IMR-90 (cell line): Measurements from ENCODE around the gene CEP76. TPM values are rescaled to one million over a fixed set of nuclear protein-coding genes. Genes with fewer than 3 reads are reported as not detected.

Experiments used
- ATAC-seq: fragments of 200-7000 bp; cut with Tn5 transposase; 2 replicates; pipeline ENCODE4 v1.9.1; 2020; ENCODE audit warnings: low read depth, mild to moderate bottlenecking, moderate library complexity
- BruUV-seq: library from RNA; stranded (reverse); fragments of 400-500 nt; replicated peaks from 2 replicates; lab custom pipeline; 2021; lab: Mats Ljungman, UMichigan
- CTCF ChIA-PET: fragments of 300-600 bp; formaldehyde crosslinking; extraction: SDS; loops from one replicate; lab custom pipeline; 2021; ENCODE audit warnings: antibody characterized with exemption; lab: Yijun Ruan, JAX
- POLR2A ChIA-PET: fragments of 300-600 bp; sonication (Branson Sonifier 250); formaldehyde crosslinking; loops from one replicate; lab custom pipeline; 2022; ENCODE audit warnings: antibody characterized with exemption; ENCODE audit not compliant: unreplicated experiment; lab: Charles Lee
- DNase-seq: peaks from one replicate; pipeline ENCODE4 v3.0.0; 2013
- H2AFZ ChIP-seq: replicated peaks from 2 replicates; pipeline ENCODE3; 2013; ENCODE audit warnings: low read length, mild to moderate bottlenecking; ENCODE audit not compliant: poor library complexity
- H2AK5ac ChIP-seq: 2 replicates; pipeline ENCODE4 v1.6.1; 2013; ENCODE audit warnings: low read depth, low read length, inconsistent platforms
- H2AK9ac ChIP-seq: replicated peaks from 2 replicates; pipeline ENCODE3; 2013; ENCODE audit warnings: mild to moderate bottlenecking, low read depth, low read length, moderate library complexity; ENCODE audit not compliant: poor library complexity
- H2BK120ac ChIP-seq: 2 replicates; pipeline ENCODE4 v1.6.1; 2013; ENCODE audit warnings: low read depth, low read length, inconsistent platforms
- H2BK15ac ChIP-seq: 3 replicates; pipeline ENCODE4 v1.6.1; 2013; ENCODE audit warnings: low read depth, low read length, inconsistent platforms
- H2BK20ac ChIP-seq: 2 replicates; pipeline ENCODE4 v1.6.1; 2013; ENCODE audit warnings: low read depth, mild to moderate bottlenecking, inconsistent platforms, low read length, moderate library complexity
- H2BK5ac ChIP-seq: 2 replicates; pipeline ENCODE4 v1.6.1; 2013; ENCODE audit warnings: mild to moderate bottlenecking, low read depth, low read length, inconsistent platforms; ENCODE audit not compliant: poor library complexity, severe bottlenecking
- H3K14ac ChIP-seq: replicated peaks from 2 replicates; pipeline ENCODE4 v1.6.1; 2013; ENCODE audit warnings: low read depth, low read length, inconsistent platforms
- H3K18ac ChIP-seq: 2 replicates; pipeline ENCODE4 v1.6.1; 2013; ENCODE audit warnings: low read depth, low read length, control low read depth
- H3K23ac ChIP-seq: 2 replicates; pipeline ENCODE4 v1.6.1; 2013; ENCODE audit warnings: low read depth, low read length, inconsistent platforms
- H3K27ac ChIP-seq: 2 replicates; pipeline ENCODE4 v1.5.1; 2013; ENCODE audit warnings: mild to moderate bottlenecking, control low read depth, low read length; ENCODE audit not compliant: insufficient read depth
- H3K27me3 ChIP-seq: 2 replicates; pipeline ENCODE4 v1.6.1; 2013; ENCODE audit warnings: low read length; ENCODE audit not compliant: control insufficient read depth, insufficient read depth
- H3K36me3 ChIP-seq: 2 replicates; pipeline ENCODE4 v1.6.1; 2013; ENCODE audit warnings: low read length, mixed read lengths; ENCODE audit not compliant: control insufficient read depth, insufficient read depth
- H3K4ac ChIP-seq: 2 replicates; pipeline ENCODE4 v1.6.1; 2013; ENCODE audit warnings: low read depth, low read length, inconsistent platforms
- H3K4me1 ChIP-seq: 2 replicates; pipeline ENCODE4 v1.6.1; 2013; ENCODE audit warnings: low read length, mixed read lengths; ENCODE audit not compliant: control insufficient read depth, insufficient read depth
- H3K4me2 ChIP-seq: 2 replicates; pipeline ENCODE4 v1.6.1; 2013; ENCODE audit warnings: low read depth, mild to moderate bottlenecking, control low read depth, low read length, moderate library complexity
- H3K4me3 ChIP-seq: 2 replicates; pipeline ENCODE4 v1.5.1; 2013; ENCODE audit warnings: low read depth, mild to moderate bottlenecking, control low read depth, low read length, moderate library complexity; ENCODE audit not compliant: insufficient read depth
- H3K56ac ChIP-seq: 2 replicates; pipeline ENCODE4 v1.6.1; 2013; ENCODE audit warnings: low read length, inconsistent platforms; ENCODE audit not compliant: insufficient read depth; ENCODE audit errors: extremely low read depth
- H3K79me1 ChIP-seq, 2 experiments: 2 replicates each; pipeline ENCODE4 v1.6.1; 2013; ENCODE audit warnings: low read length in 2 of 2, inconsistent platforms in 1 of 2, low read depth in 1 of 2
- H3K9ac ChIP-seq: 2 replicates; pipeline ENCODE4 v1.6.1; 2013; ENCODE audit warnings: low read depth, low read length, control low read depth
- H3K9me1 ChIP-seq: 2 replicates; pipeline ENCODE4 v1.6.1; 2013; ENCODE audit warnings: low read length, inconsistent platforms; ENCODE audit not compliant: insufficient read depth
- H3K9me3 ChIP-seq: 2 replicates; pipeline ENCODE4 v1.6.1; 2013; ENCODE audit warnings: low read length; ENCODE audit not compliant: control insufficient read depth, insufficient read depth
- H4K20me1 ChIP-seq: 2 replicates; pipeline ENCODE4 v1.6.1; 2013; ENCODE audit warnings: low read length, inconsistent platforms; ENCODE audit not compliant: insufficient read depth
- H4K5ac ChIP-seq: 2 replicates; pipeline ENCODE4 v1.6.1; 2013; ENCODE audit warnings: mild to moderate bottlenecking, low read depth, low read length, control low read depth
- H4K8ac ChIP-seq, 2 experiments: 2 replicates each; pipeline ENCODE4 v1.6.1; 2013; ENCODE audit warnings: low read depth in 2 of 2, low read length in 2 of 2, control low read depth in 1 of 2, inconsistent platforms in 1 of 2
- H4K91ac ChIP-seq: 2 replicates; pipeline ENCODE4 v1.6.1; 2013; ENCODE audit warnings: low read depth, low read length, inconsistent platforms; ENCODE audit not compliant: insufficient read depth
- BHLHE40 ChIP-seq: fragments of 150-350 bp; IDR thresholded peaks from 2 replicates; pipeline ENCODE4 v1.6.1; 2016; ENCODE audit warnings: mild to moderate bottlenecking, low read depth, low read length
- MXI1 ChIP-seq: IDR thresholded peaks from 2 replicates; pipeline ENCODE4 v1.6.1; 2012; ENCODE audit warnings: low read depth, mild to moderate bottlenecking, low read length, moderate library complexity, borderline replicate concordance
- POLR2A ChIP-seq: IDR thresholded peaks from 2 replicates; pipeline ENCODE4 v1.6.1; 2012; ENCODE audit warnings: mild to moderate bottlenecking, low read depth, low read length
- RCOR1 ChIP-seq: IDR thresholded peaks from 2 replicates; pipeline ENCODE4 v1.6.1; 2012; ENCODE audit warnings: mild to moderate bottlenecking, low read length, improper control_type of control experiment; ENCODE audit not compliant: insufficient replicate concordance
- WGBS, 2 experiments: methylation state at CpG; one replicate each; pipeline versions ENCODE4 v1.1.5 to v1.1.7; 2013; ENCODE audit warnings: missing lambda C conversion rate in 2 of 2; ENCODE audit not compliant: insufficient read length in 1 of 2; ENCODE audit errors: extremely low coverage in 2 of 2; 5-methylcytosine and 5-hydroxymethylcytosine counted together
- dilution Hi-C: fragments of 300-500 bp; cut with HindIII; formaldehyde crosslinking; loops from one replicate; pipeline ENCODE4 v1.14.3; 2018; ENCODE audit warnings: low sequenced_read_pairs; ENCODE audit not compliant: unreplicated experiment
- in situ Hi-C: fragments of 300-500 bp; cut with MboI; formaldehyde crosslinking; loops from 3 replicates; pipeline ENCODE4 v1.14.3; 2019; ENCODE audit warnings: low sequenced_read_pairs, inconsistent platforms, mixed read lengths
- intact Hi-C: fragments of 100-400 bp; cut with micrococcal nuclease; formaldehyde crosslinking; loops from 2 replicates; pipeline ENCODE4 v1.10.0; 2022
- polyA plus RNA-seq, 3 experiments: library from polyadenylated mRNA; depleted of rRNA; stranded (reverse); fragments of >200 nt; gene quantifications; 2 replicates each; pipeline ENCODE4 v1.2.3, GENCODE V29; 2012; ENCODE audit warnings: low replicate concordance in 1 of 3
- total RNA-seq: library from RNA; depleted of rRNA; stranded (reverse); fragments of >200 nt; gene quantifications from 2 replicates; pipeline ENCODE4 v1.2.3, GENCODE V29; 2012
- TF ChIP-seq, protein P1 (sequence below): fragments of 150-350 bp; IDR thresholded peaks from 2 replicates; pipeline ENCODE4 v1.6.1; 2017; ENCODE audit warnings: mild to moderate bottlenecking, antibody characterized with exemption, low read length, low read depth
- TF ChIP-seq, protein P2 (sequence below): conservative IDR thresholded peaks from 2 replicates; pipeline ENCODE4 v1.5.1; 2012; ENCODE audit warnings: mild to moderate bottlenecking, low read depth, low read length, improper control_type of control experiment

Gene CEP76
- total and polyA plus RNA-seq, 2 of the 4 experiments (the other 2 are of a cell fraction), result 5.1 to 8.1 TPM

DNA sequence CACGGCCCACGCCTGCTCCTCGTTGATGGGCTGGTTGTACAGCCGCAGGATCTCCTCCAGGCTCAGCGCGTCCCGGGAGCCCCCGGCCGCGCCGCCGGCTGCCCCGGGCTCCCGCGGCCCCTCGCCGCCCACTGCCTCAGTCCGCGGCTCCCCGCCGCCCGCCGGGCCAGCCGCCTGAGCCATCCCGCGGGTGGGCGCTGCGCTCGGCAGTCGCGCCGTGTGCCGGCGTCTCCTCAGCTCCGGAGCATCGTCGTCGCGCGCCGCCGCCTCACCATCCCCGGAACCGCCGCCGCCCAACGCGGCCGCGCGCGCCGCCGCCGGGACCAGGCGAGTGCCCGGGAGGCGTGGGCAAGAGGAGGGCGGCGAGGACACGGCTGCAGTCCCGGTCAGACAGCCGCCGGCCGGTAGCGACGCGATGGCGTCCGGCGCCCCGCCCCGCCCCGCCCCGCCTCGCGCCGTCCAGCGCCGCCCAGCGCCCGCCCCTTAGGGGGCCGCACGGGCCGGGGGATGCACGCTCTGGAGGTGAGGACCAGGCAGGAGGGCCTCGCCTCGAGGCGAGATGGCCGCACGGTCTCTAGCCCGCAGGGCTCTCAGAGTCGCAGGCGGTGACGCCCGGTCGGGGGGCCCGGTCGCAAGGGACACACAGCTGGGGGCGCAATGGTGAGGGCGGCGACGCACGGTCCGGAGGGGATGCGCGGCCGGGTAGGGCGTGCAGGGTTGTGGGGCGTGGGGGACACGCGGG lies 44.7 kb downstream of the CEP76 start, which contains the start of gene SPIRE1:
Gene SPIRE1 (minus strand): TSS at position 424 of the 742 bp plus-strand sequence. CDS start 241 bp downstream, at position 183.
- dilution Hi-C loops, result no loop called here
- no peak within 1 kb of the TSS for H2BK20ac ChIP-seq
- peak within 1 kb of the TSS; percentile 95 for H2AK9ac ChIP-seq
- no peaks in the 10 kb centered on the region for H3K9me3 ChIP-seq
- H4K8ac ChIP-seq, result peak within 1 kb of the TSS in 1 of 2 experiments; percentile 85; a peak in 2 of 4 replicates
- H2AFZ ChIP-seq, result peak within 1 kb of the TSS; percentile 99
- peak within 1 kb of the TSS; percentile 98 for H3K14ac ChIP-seq
- H4K5ac ChIP-seq, result 0 out of 2 replicates have a peak within 1 kb of the TSS, but pooled peaks have one; percentile 41
- peak within 1 kb of the TSS; percentile 64 for H3K18ac ChIP-seq
- H3K23ac ChIP-seq, result peak within 1 kb of the TSS; percentile 96
- DNase-seq (peak; percentile 52), ATAC-seq (peak; percentile 90)
- H4K20me1 ChIP-seq, result peaks cover 15% of the 10 kb centered on the region
- peak within 1 kb of the TSS; percentile 70 for H2BK5ac ChIP-seq
- no peak within 1 kb of the TSS for H2AK5ac ChIP-seq
- H3K56ac ChIP-seq, result peak within 1 kb of the TSS; percentile 47; the same call in 1 of the 2 replicates
- 0% methylated on average over 68 of the region's 112 CpGs; no CpG with 5 or more reads in 1 of the 2 experiments for WGBS, 2 experiments
- no peaks in the 10 kb centered on the region for H3K27me3 ChIP-seq
- H3K9ac ChIP-seq, result peak within 1 kb of the TSS; percentile 88
- H2BK120ac ChIP-seq, result peak within 1 kb of the TSS; percentile 27; the same call in 1 of the 2 replicates
- in situ Hi-C loops, result no loop called here
- TF ChIP-seq, protein P1, sequence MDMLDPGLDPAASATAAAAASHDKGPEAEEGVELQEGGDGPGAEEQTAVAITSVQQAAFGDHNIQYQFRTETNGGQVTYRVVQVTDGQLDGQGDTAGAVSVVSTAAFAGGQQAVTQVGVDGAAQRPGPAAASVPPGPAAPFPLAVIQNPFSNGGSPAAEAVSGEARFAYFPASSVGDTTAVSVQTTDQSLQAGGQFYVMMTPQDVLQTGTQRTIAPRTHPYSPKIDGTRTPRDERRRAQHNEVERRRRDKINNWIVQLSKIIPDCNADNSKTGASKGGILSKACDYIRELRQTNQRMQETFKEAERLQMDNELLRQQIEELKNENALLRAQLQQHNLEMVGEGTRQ, result no peak
- TF ChIP-seq, protein P2, sequence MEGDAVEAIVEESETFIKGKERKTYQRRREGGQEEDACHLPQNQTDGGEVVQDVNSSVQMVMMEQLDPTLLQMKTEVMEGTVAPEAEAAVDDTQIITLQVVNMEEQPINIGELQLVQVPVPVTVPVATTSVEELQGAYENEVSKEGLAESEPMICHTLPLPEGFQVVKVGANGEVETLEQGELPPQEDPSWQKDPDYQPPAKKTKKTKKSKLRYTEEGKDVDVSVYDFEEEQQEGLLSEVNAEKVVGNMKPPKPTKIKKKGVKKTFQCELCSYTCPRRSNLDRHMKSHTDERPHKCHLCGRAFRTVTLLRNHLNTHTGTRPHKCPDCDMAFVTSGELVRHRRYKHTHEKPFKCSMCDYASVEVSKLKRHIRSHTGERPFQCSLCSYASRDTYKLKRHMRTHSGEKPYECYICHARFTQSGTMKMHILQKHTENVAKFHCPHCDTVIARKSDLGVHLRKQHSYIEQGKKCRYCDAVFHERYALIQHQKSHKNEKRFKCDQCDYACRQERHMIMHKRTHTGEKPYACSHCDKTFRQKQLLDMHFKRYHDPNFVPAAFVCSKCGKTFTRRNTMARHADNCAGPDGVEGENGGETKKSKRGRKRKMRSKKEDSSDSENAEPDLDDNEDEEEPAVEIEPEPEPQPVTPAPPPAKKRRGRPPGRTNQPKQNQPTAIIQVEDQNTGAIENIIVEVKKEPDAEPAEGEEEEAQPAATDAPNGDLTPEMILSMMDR, result peak; percentile 12; the same call in 1 of the 2 replicates
- TF ChIP-seq BHLHE40, result 0 out of 2 replicates have a peak, but pooled peaks have one; percentile 29
- TF ChIP-seq MXI1, result 0 out of 2 replicates have a peak, but pooled peaks have one; percentile 21
- TF ChIP-seq RCOR1, result no peak
- no peak; the same call in none of the 2 replicates for TF ChIP-seq POLR2A
- peak within 1 kb of the TSS; percentile 62 for H4K91ac ChIP-seq
- H3K4me1 ChIP-seq, result peaks cover 3% of the 10 kb centered on the region
- peak within 1 kb of the TSS; percentile 30; the same call in 1 of the 3 replicates for H2BK15ac ChIP-seq
- intact Hi-C loops, result loop anchor here (5.0 kb wide), 2 partner anchors 251 to 281 kb away; partner anchors contain the start of genes AFG3L2 and PRELID3A
- peak within 1 kb of the TSS; percentile 87 for H3K4ac ChIP-seq
- ChIA-PET POLR2A (no interaction called here), CTCF (interaction anchor here (0.5 kb wide), 1 partner anchor 327 kb away, joined by 4 read pairs; no protein-coding TSS in a partner anchor)
- peak within 1 kb of the TSS; percentile 69 for H3K27ac ChIP-seq
- H3K9me1 ChIP-seq, result peaks cover 3% of the 10 kb centered on the region
- peaks cover 0 to 25% of the 10 kb centered on the region in 2 experiments; a peak in 2 of 4 replicates for H3K79me1 ChIP-seq
- BruUV-seq, result no TSS peak
- H3K36me3 ChIP-seq, result no peaks in the 10 kb centered on the region
- H3K4me2 ChIP-seq, result peak within 1 kb of the TSS; percentile 90
- H3K4me3 ChIP-seq, result peak within 1 kb of the TSS; percentile 91
